Activated B cell treated with CpG ODN at 0.5 μM for 24 hours (primary cell): ENCODE data around the gene USPL1. TPM values are rescaled to one million over a fixed set of nuclear protein-coding genes. Genes with fewer than 3 reads are reported as not detected.

Experiments used
- ATAC-seq: fragments of 200-7000 bp; cut with Tn5 transposase; one replicate; pipeline ENCODE4 v1.10.0; 2021; ENCODE audit warnings: low read depth, mild to moderate bottlenecking, moderate library complexity
- CTCF ChIA-PET: fragments of 350-600 bp; sonication (Branson Sonifier 250); formaldehyde crosslinking; loops from one replicate; lab custom pipeline; 2021; ENCODE audit warnings: antibody characterized with exemption; lab: Charles Lee
- POLR2A ChIA-PET: fragments of 350-600 bp; sonication (Branson Sonifier 250); formaldehyde crosslinking; loops from one replicate; lab custom pipeline; 2021; ENCODE audit warnings: antibody characterized with exemption; lab: Charles Lee
- DNase-seq: peaks from one replicate; pipeline ENCODE4 v3.0.0; 2022
- H3K27ac Mint-ChIP-seq: one replicate; pipeline ENCODE4 v1.8.0; 2020; ENCODE audit warnings: mixed read lengths
- H3K27me3 Mint-ChIP-seq: one replicate; pipeline ENCODE4 v1.8.0; 2021; ENCODE audit warnings: mixed read lengths
- H3K36me3 Mint-ChIP-seq: one replicate; pipeline ENCODE4 v1.8.0; 2021; ENCODE audit warnings: low read depth, mixed read lengths
- H3K4me1 Mint-ChIP-seq: one replicate; pipeline ENCODE4 v1.8.0; 2021; ENCODE audit warnings: mixed read lengths
- H3K4me3 Mint-ChIP-seq: one replicate; pipeline ENCODE4 v1.8.0; 2020; ENCODE audit warnings: mild to moderate bottlenecking, mixed read lengths
- H3K9me3 Mint-ChIP-seq: one replicate; pipeline ENCODE4 v1.8.0; 2020; ENCODE audit warnings: mixed read lengths
- intact Hi-C: fragments of 100-400 bp; cut with micrococcal nuclease; formaldehyde crosslinking; loops from one replicate; pipeline ENCODE4 v1.15.1; 2024
- total RNA-seq: library from RNA; stranded (reverse); gene quantifications from 2 replicates; pipeline ENCODE4 v1.2.3, GENCODE V29; 2022
- TF ChIP-seq, protein P1 (sequence below): fragments of 200-600 bp; IDR thresholded peaks from one replicate; pipeline ENCODE4 v1.8.0; 2022; ENCODE audit warnings: antibody characterized with exemption, mild to moderate bottlenecking

The USPL1 gene
- total RNA-seq, 1 donor from 2014 or later, result 33.6 TPM

DNA sequence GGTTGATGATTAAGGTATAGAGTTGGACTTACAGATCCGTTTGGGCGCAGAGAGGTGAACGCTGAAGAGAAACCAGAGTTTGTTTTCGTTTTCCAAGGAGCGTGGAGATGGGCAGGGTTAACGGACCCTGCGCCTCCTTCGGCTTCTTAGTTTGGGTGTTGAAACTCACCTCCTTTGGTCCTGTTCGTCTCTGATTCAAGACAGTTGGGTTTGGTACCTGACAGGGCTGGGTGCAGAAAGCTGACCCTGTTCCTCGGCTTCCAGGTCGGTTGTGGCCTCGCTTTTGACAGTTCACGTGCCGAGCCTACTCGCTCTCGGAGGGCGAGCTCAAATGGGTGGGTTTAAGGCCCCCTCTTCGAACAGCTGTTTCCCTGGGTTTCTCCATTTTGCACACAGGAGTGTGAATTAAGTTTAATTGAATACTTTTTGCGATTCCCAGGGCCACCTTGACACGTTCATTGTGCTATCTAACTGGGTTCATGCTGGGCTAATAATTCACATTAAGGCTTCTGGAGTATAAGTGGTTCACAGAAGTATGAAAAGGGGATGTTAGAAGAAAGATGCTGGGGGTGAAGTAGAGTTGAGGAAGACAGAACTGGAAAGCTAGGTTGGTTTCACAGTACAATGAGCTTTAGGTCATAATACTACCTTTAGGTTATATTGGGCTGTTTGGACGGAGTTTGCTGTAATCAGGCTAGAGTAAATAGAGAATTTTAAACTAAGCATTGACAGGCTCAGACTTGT, 638 bp downstream of the USPL1 start:
- Mint-ChIP-seq H3K36me3 (peaks cover 28% of the 10 kb centered on the region), H3K9me3 (no peaks in the 10 kb centered on the region), H3K27me3 (no peaks in the 10 kb centered on the region), H3K4me3 (no peak overlapping the region), H3K27ac (no peak overlapping the region), H3K4me1 (peaks cover 35% of the 10 kb centered on the region)
- POLR2A ChIA-PET, result interaction anchor here (0.6 to 4.3 kb wide), 31 partner anchors 9 to 1023 kb away, joined by 3 to 95 read pairs (median 9); partner anchors contain the start of genes ALOX5AP, HMGB1, KATNAL1 and SLC7A1
- TF ChIP-seq, protein P1, sequence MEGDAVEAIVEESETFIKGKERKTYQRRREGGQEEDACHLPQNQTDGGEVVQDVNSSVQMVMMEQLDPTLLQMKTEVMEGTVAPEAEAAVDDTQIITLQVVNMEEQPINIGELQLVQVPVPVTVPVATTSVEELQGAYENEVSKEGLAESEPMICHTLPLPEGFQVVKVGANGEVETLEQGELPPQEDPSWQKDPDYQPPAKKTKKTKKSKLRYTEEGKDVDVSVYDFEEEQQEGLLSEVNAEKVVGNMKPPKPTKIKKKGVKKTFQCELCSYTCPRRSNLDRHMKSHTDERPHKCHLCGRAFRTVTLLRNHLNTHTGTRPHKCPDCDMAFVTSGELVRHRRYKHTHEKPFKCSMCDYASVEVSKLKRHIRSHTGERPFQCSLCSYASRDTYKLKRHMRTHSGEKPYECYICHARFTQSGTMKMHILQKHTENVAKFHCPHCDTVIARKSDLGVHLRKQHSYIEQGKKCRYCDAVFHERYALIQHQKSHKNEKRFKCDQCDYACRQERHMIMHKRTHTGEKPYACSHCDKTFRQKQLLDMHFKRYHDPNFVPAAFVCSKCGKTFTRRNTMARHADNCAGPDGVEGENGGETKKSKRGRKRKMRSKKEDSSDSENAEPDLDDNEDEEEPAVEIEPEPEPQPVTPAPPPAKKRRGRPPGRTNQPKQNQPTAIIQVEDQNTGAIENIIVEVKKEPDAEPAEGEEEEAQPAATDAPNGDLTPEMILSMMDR, result no peak
- CTCF ChIA-PET, result interaction anchor here (0.7 kb wide), 1 partner anchor 69 kb away, joined by 3 read pairs; no protein-coding TSS in a partner anchor
- intact Hi-C loops, result loop anchor here (1.0 to 5.0 kb wide), 5 partner anchors 9 to 486 kb away; no protein-coding TSS in a partner anchor
- DNase-seq (peak; percentile 41), ATAC-seq (peak; percentile 3)

DNA sequence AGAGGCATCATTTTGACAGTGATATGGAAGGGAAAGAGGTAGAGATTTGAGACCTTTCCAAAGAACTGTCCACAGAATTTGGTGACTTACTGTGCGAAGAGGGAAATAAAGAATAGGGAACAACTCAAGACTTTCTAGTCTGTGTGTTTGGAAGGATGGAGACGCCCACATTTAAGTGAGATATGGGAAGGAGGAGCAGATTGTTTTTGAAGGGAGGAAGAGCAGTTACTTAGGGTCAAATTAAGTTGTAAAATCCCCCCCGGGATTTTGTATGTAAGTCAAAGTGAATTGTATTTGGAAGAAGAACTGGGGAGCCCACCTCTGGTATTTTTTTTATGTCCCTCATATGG, 1.2 kb downstream of the USPL1 start:
- intact Hi-C loops, result loop anchor here (1.0 to 5.0 kb wide), 5 partner anchors 8 to 486 kb away; no protein-coding TSS in a partner anchor
- Mint-ChIP-seq H3K36me3 (peaks cover 31% of the 10 kb centered on the region), H3K4me3 (no peak overlapping the region), H3K4me1 (peaks cover 35% of the 10 kb centered on the region), H3K9me3 (no peaks in the 10 kb centered on the region), H3K27me3 (no peaks in the 10 kb centered on the region), H3K27ac (no peak overlapping the region)
- POLR2A ChIA-PET, result interaction anchor here (0.7 to 4.3 kb wide), 16 partner anchors 8 to 770 kb away, joined by 3 to 95 read pairs (median 8); partner anchors contain the start of genes ALOX5AP, HMGB1, KATNAL1 and UBL3
- TF ChIP-seq, protein P1, result no peak
- no peak for DNase-seq
- ATAC-seq, result no peak
- CTCF ChIA-PET, result interaction anchor here (0.7 kb wide), 1 partner anchor 69 kb away, joined by 3 read pairs; no protein-coding TSS in a partner anchor

DNA sequence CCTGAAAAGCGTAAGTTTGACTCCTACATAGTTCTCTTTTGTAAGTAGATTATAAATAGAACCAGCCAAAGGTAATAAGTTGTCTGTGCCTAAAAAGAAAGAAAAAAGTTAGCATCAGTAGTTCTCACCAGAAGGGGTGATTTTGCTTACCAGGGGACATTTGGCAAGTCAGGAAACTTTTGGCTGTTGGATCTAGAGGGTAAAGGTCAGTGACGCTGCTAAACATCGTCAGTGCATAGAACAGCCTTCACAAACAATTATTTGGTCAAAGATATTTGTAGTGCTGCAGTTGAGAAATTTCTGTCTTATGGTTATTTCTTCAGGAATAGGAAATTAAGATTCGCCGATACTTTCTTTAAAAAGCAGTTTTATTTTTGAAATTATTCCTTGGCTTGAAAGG, 2.0 kb downstream of the USPL1 start:
- intact Hi-C loops, result loop anchor here (2.0 to 5.0 kb wide), 3 partner anchors 15 to 487 kb away; no protein-coding TSS in a partner anchor
- peaks cover 40% of the 10 kb centered on the region for H3K36me3 Mint-ChIP-seq
- H3K4me1 Mint-ChIP-seq, result peaks cover 35% of the 10 kb centered on the region
- no peaks in the 10 kb centered on the region for H3K9me3 Mint-ChIP-seq
- ChIA-PET CTCF (no interaction called here), POLR2A (no interaction called here)
- DNase-seq (no peak), ATAC-seq (no peak)
- TF ChIP-seq, protein P1, result no peak
- peak overlapping the region; percentile 61 for H3K27ac Mint-ChIP-seq
- H3K27me3 Mint-ChIP-seq, result no peaks in the 10 kb centered on the region
- no peak overlapping the region for H3K4me3 Mint-ChIP-seq

DNA sequence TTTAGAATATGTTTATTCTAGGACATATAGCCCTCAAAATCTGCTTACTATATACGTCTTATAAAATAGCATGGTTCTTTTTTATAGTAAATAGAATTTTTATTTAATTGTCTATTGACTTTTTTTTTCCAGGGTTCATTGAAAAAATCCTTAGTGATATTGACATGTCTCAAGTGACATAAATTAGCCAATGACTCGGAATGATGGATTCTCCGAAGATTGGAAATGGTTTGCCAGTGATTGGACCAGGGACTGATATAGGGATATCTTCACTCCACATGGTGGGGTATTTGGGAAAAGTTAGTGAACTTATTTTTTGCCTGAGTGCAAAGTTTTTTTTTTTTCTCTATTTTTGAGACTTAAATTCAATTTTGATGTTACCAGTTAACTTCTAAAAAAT, 3.2 kb downstream of the USPL1 start:
- H3K36me3 Mint-ChIP-seq, result peaks cover 46% of the 10 kb centered on the region
- intact Hi-C loops, result no loop called here
- DNase-seq (no peak), ATAC-seq (no peak)
- no peak overlapping the region for H3K4me3 Mint-ChIP-seq
- H3K27ac Mint-ChIP-seq, result no peak overlapping the region
- ChIA-PET CTCF (no interaction called here), POLR2A (no interaction called here)
- H3K27me3 Mint-ChIP-seq, result no peaks in the 10 kb centered on the region
- H3K4me1 Mint-ChIP-seq, result peaks cover 29% of the 10 kb centered on the region
- no peaks in the 10 kb centered on the region for H3K9me3 Mint-ChIP-seq
- TF ChIP-seq, protein P1, result no peak

DNA sequence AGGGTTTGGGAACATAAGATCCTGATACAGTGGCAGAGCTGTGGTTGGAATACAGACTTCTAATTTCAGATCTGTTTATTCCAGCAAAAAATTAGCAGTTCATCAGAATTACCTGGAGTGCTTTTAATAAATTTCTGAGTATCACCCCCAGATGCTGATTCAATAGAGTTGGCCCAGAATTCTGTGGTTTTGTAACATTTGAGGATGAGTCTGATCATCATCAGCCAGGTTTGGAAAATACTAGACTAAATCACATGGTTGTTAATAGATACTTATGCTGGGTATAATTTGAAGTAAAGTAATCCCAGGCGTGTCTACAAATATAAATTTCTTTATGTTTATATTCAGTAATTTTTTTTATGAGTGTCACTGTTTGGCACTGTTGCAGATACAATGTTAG, 4.8 kb downstream of the USPL1 start:
- ChIA-PET POLR2A (interaction anchor here (1.0 kb wide), 1 partner anchor 41 kb away, joined by 4 read pairs; no protein-coding TSS in a partner anchor), CTCF (no interaction called here)
- no peak for ATAC-seq
- peaks cover 48% of the 10 kb centered on the region for H3K36me3 Mint-ChIP-seq
- H3K27ac Mint-ChIP-seq, result no peak overlapping the region
- H3K27me3 Mint-ChIP-seq, result no peaks in the 10 kb centered on the region
- H3K4me3 Mint-ChIP-seq, result no peak overlapping the region
- H3K4me1 Mint-ChIP-seq, result peaks cover 33% of the 10 kb centered on the region
- intact Hi-C loops, result no loop called here
- no peak for DNase-seq
- TF ChIP-seq, protein P1, result no peak
- H3K9me3 Mint-ChIP-seq, result no peaks in the 10 kb centered on the region
